HCT116 (cell line): ENCODE results near the gene DPP10.

ENCODE experiments used
- CEBPB ChIP-seq: IDR thresholded peaks from 2 replicates; pipeline ENCODE4 v1.6.1; 2012; ENCODE audit warnings: low read depth
- CTCF ChIP-seq, 3 experiments: fragments of 200-600 bp in 1 of 3; sonication (generic) in 1 of 3; IDR thresholded peaks in 2 of 3; conservative IDR thresholded peaks in 1 of 3; 2 replicates each; pipeline ENCODE4 v1.5.1; 2012 to 2017; ENCODE audit warnings: low read depth in 2 of 3, low read length in 2 of 3, antibody characterized with exemption in 1 of 3, borderline replicate concordance in 1 of 3, control low read depth in 1 of 3, mild to moderate bottlenecking in 1 of 3, mixed read lengths in 1 of 3, mixed run types in 1 of 3, moderate library complexity in 1 of 3; ENCODE audit not compliant: insufficient read depth in 1 of 3
- MAX ChIP-seq: IDR thresholded peaks from 2 replicates; pipeline ENCODE4 v1.6.1; 2012
- POLR2AphosphoS5 ChIP-seq: IDR thresholded peaks from 2 replicates; pipeline ENCODE4 v1.6.1; 2011; ENCODE audit warnings: mild to moderate bottlenecking, low read depth, low read length, moderate library complexity
- RAD21 ChIP-seq: IDR thresholded peaks from 2 replicates; pipeline ENCODE4 v1.6.1; 2012; ENCODE audit warnings: low read depth, mild to moderate bottlenecking
- REST ChIP-seq: IDR thresholded peaks from 2 replicates; pipeline ENCODE4 v1.6.1; 2012; ENCODE audit warnings: low read depth
- SIN3A ChIP-seq: IDR thresholded peaks from 2 replicates; pipeline ENCODE4 v1.6.1; 2012; ENCODE audit warnings: low read depth
- SP1 ChIP-seq: IDR thresholded peaks from 2 replicates; pipeline ENCODE4 v1.6.1; 2012; ENCODE audit warnings: low read depth
- YY1 ChIP-seq: IDR thresholded peaks from 2 replicates; pipeline ENCODE4 v1.6.1; 2011; ENCODE audit warnings: low read length, low read depth, moderate library complexity, mild to moderate bottlenecking; ENCODE audit not compliant: insufficient replicate concordance; ENCODE audit errors: extremely low read depth
- ZBTB33 ChIP-seq: IDR thresholded peaks from 2 replicates; pipeline ENCODE4 v1.6.1; 2011; ENCODE audit warnings: mild to moderate bottlenecking, low read length, moderate library complexity; ENCODE audit not compliant: insufficient replicate concordance; ENCODE audit errors: extremely low read depth
- ZFX ChIP-seq: fragments of 450-650 bp; IDR thresholded peaks from 2 replicates; pipeline ENCODE4 v1.6.1; 2017

- TF ChIP-seq RAD21 = no peak
- TF ChIP-seq REST = no peak
- TF ChIP-seq ZFX = no peak
- TF ChIP-seq MAX = no peak
- TF ChIP-seq YY1 = no peak
- no peak for TF ChIP-seq CTCF (IDR thresholded peaks at IDR 0.05 in 2 of 3, conservative IDR thresholded peaks at IDR 0.05 in 1 of 3; ENCODE audit: borderline replicate concordance in 1 of 3, insufficient read depth in 1 of 3, low read depth in 2 of 3, low read length in 2 of 3)
- TF ChIP-seq SIN3A = no peak
- no peak for TF ChIP-seq POLR2AphosphoS5
- no peak for TF ChIP-seq ZBTB33
- TF ChIP-seq CEBPB = no peak
- TF ChIP-seq SP1 = no peak
Measured at GRCh38 chr2:115201386-115201785, 758.9 kb downstream of the DPP10 start.
